Kidney tubule cell (primary cell): ENCODE results near the gene ATG7.
"Not testable (repeated sequence)": the region's sequence is repeated elsewhere in the genome, so short reads cannot be mapped to it uniquely, and the experiment has no call there.

Source experiments
- DNase-seq: peaks from one replicate; pipeline ENCODE4 v3.0.0-alpha.2; 2018; ENCODE audit warnings: low spot score

ATG7 gene

GRCh38 chr3:11508346-11509172 lies 236.4 kb downstream of the ATG7 start:
- DNase-seq = no peak

- DNase-seq = peak; percentile 30
Observed at GRCh38 chr3:11509173-11510000, 237.2 kb downstream of the ATG7 start.

GRCh38 chr3:11510001-11510340 lies 237.8 kb downstream of the ATG7 start:
- DNase-seq = no peak

- no peak for DNase-seq
Observed at GRCh38 chr3:11510356-11510755, 238.2 kb downstream of the ATG7 start.

- not testable (repeated sequence) for DNase-seq
Observed at GRCh38 chr3:11511606-11512005, 239.4 kb downstream of the ATG7 start.

- not testable (repeated sequence) for DNase-seq
Observed at GRCh38 chr3:11513125-11513816, 241.1 kb downstream of the ATG7 start.

GRCh38 chr3:11513817-11514135 lies 241.6 kb downstream of the ATG7 start:
- no peak for DNase-seq

- DNase-seq = peak; percentile 77
Observed at GRCh38 chr3:11514191-11514821, 242.1 kb downstream of the ATG7 start.

GRCh38 chr3:11517601-11518000 lies 245.4 kb downstream of the ATG7 start:
- no peak for DNase-seq

- DNase-seq = no peak
Observed at GRCh38 chr3:11521167-11521566, 249.0 kb downstream of the ATG7 start.

GRCh38 chr3:11522398-11522715 lies 250.2 kb downstream of the ATG7 start:
- DNase-seq = peak; percentile 39

- DNase-seq = no peak
Observed at GRCh38 chr3:11522953-11523571, 250.9 kb downstream of the ATG7 start.

GRCh38 chr3:11523572-11524101 lies 251.4 kb downstream of the ATG7 start:
- no peak for DNase-seq

GRCh38 chr3:11526121-11526520 lies 253.9 kb downstream of the ATG7 start:
- DNase-seq = not testable (repeated sequence)

- DNase-seq = no peak
Observed at GRCh38 chr3:11529281-11529680, 257.1 kb downstream of the ATG7 start.

GRCh38 chr3:11530153-11530721 lies 258.0 kb downstream of the ATG7 start:
- peak; percentile 28 for DNase-seq

- DNase-seq = no peak
Observed at GRCh38 chr3:11532931-11533391, 260.8 kb downstream of the ATG7 start.

- DNase-seq = no peak
Observed at GRCh38 chr3:11534011-11534792, 262.0 kb downstream of the ATG7 start.

- DNase-seq = no peak
Observed at GRCh38 chr3:11534793-11535101, 262.6 kb downstream of the ATG7 start.

GRCh38 chr3:11535243-11535960 lies 263.2 kb downstream of the ATG7 start:
- no peak for DNase-seq
